ENCODE measurements around the gene INAFM2. TPM values are rescaled to one million over a fixed set of nuclear protein-coding genes. Genes with fewer than 3 reads are reported as not detected.

INAFM2 gene
- total RNA-seq, 6 donors from 2014 or later: 15.7 to 36.2 (median 25.6) TPM

GRCh38 chr15:40301467-40302179, 21.9 kb upstream of the INAFM2 start:
- WGBS, 2 donors: 65 to 71% methylated on average over 12 of the region's 12 CpGs
- TF ChIP-seq EP300 (IDR thresholded peaks at IDR 0.05) (no peak), POLR2AphosphoS5 (IDR thresholded peaks at IDR 0.05) (no peak), POLR2A (IDR thresholded peaks at IDR 0.05) (no peak), CTCF (IDR thresholded peaks at IDR 0.05) (no peak)
- Histone ChIP-seq H3K36me3 (peaks cover 0 to 10% (median 1%) of the 10 kb centered on the region in 4 donors), H3K4me1 (no peaks in the 10 kb centered on the region), H3K27me3 (no peaks in the 10 kb centered on the region), H3K27ac (no peak overlapping the region), H3K4me3 (no peak overlapping the region), H3K9me3 (no peaks in the 10 kb centered on the region)
- ATAC-seq (ENCODE audit: low FRiP score in 2 of 2) (no peak), DNase-seq (no peak)

- H3K4me3 ChIP-seq: no peak overlapping the region
- peaks cover 0 to 10% (median 1%) of the 10 kb centered on the region in 4 donors for H3K36me3 ChIP-seq
- peaks cover 0 to under 1% (median 0%) of the 10 kb centered on the region in 4 donors for H3K4me1 ChIP-seq
- DNase-seq: peak in 1 of 2 donors; percentile 43
- H3K27me3 ChIP-seq: no peaks in the 10 kb centered on the region
- no peaks in the 10 kb centered on the region for H3K9me3 ChIP-seq
- no peak for TF ChIP-seq EP300 (IDR thresholded peaks at IDR 0.05)
- TF ChIP-seq POLR2AphosphoS5 (IDR thresholded peaks at IDR 0.05): no peak
- TF ChIP-seq POLR2A (IDR thresholded peaks at IDR 0.05): no peak
- WGBS, 2 donors: 91 to 94% methylated on average over 4 to 19 of the region's 19 CpGs
- ATAC-seq (ENCODE audit: low FRiP score in 2 of 2): no peak
- no peak overlapping the region for H3K27ac ChIP-seq
These were observed 21.1 kb upstream of the INAFM2 start for GRCh38 chr15:40302288-40302886.

GRCh38 chr15:40302981-40303380, 20.5 kb upstream of the INAFM2 start:
- DNase-seq (no peak), ATAC-seq (ENCODE audit: low FRiP score in 2 of 2) (no peak)
- Histone ChIP-seq H3K27me3 (no peaks in the 10 kb centered on the region), H3K4me1 (peaks cover 0 to 6% (median 6%) of the 10 kb centered on the region in 4 donors), H3K4me3 (no peak overlapping the region), H3K9me3 (no peaks in the 10 kb centered on the region), H3K27ac (no peak overlapping the region), H3K36me3 (peaks cover 0 to 10% (median 1%) of the 10 kb centered on the region in 4 donors)
- no peak for TF ChIP-seq POLR2A (IDR thresholded peaks at IDR 0.05)
- TF ChIP-seq CTCF (IDR thresholded peaks at IDR 0.05): no peak
- TF ChIP-seq POLR2AphosphoS5 (IDR thresholded peaks at IDR 0.05): no peak
- TF ChIP-seq EP300 (IDR thresholded peaks at IDR 0.05): no peak
- 76 to 82% methylated on average over 5 to 9 of the region's 11 CpGs for WGBS, 2 donors

GRCh38 chr15:40303576-40303975, 19.9 kb upstream of the INAFM2 start:
- TF ChIP-seq CTCF (IDR thresholded peaks at IDR 0.05): no peak
- TF ChIP-seq EP300 (IDR thresholded peaks at IDR 0.05): no peak
- no peak for TF ChIP-seq POLR2A (IDR thresholded peaks at IDR 0.05)
- no peak for TF ChIP-seq POLR2AphosphoS5 (IDR thresholded peaks at IDR 0.05)
- ATAC-seq (ENCODE audit: low FRiP score in 2 of 2) (no peak), DNase-seq (no peak)
- no peaks in the 10 kb centered on the region for H3K9me3 ChIP-seq
- no peaks in the 10 kb centered on the region for H3K27me3 ChIP-seq
- no peak overlapping the region for H3K4me3 ChIP-seq
- peaks cover 0 to 6% (median 1%) of the 10 kb centered on the region in 4 donors for H3K36me3 ChIP-seq
- H3K27ac ChIP-seq: no peak overlapping the region
- WGBS, 2 donors: 88 to 93% methylated on average over 2 of the region's 2 CpGs
- H3K4me1 ChIP-seq: peaks cover 0 to 12% (median 9%) of the 10 kb centered on the region in 4 donors

GRCh38 chr15:40305281-40305680, 18.2 kb upstream of the INAFM2 start:
- no peak for DNase-seq
- no peaks in the 10 kb centered on the region for H3K27me3 ChIP-seq
- WGBS, 2 donors: 95 to 98% methylated on average over 4 of the region's 4 CpGs

More at GRCh38 chr15:40305281-40305680, 18.2 kb upstream of the INAFM2 start:
- TF ChIP-seq POLR2A (IDR thresholded peaks at IDR 0.05) (no peak), EP300 (IDR thresholded peaks at IDR 0.05) (no peak), CTCF (IDR thresholded peaks at IDR 0.05) (no peak), POLR2AphosphoS5 (IDR thresholded peaks at IDR 0.05) (no peak)
- Histone ChIP-seq H3K36me3 (peaks cover 0 to 3% (median 1%) of the 10 kb centered on the region in 4 donors), H3K4me3 (no peak overlapping the region), H3K27ac (no peak overlapping the region), H3K9me3 (no peaks in the 10 kb centered on the region), H3K4me1 (peaks cover 12 to 24% (median 19%) of the 10 kb centered on the region in 4 donors)
- no peak for ATAC-seq (ENCODE audit: low FRiP score in 2 of 2)
